DND-41 (cell line): Measurements from ENCODE around the gene STXBP6.

Experiments
- ATAC-seq: fragments of 200-7000 bp; cut with Tn5 transposase; 3 replicates; pipeline ENCODE4 v1.9.1; 2021; ENCODE audit warnings: low read depth; ENCODE audit not compliant: insufficient read depth
- DNase-seq: peaks from one replicate; pipeline ENCODE4 v3.0.0-alpha.2; 2020
- H2AFZ ChIP-seq: 2 replicates; pipeline ENCODE4 v1.6.0; 2012; ENCODE audit warnings: low read depth, low read length
- H3K27ac ChIP-seq: 2 replicates; pipeline ENCODE4 v1.5.1; 2012; ENCODE audit warnings: low read length, inconsistent platforms
- H3K27me3 ChIP-seq: fragments of 200-600 bp; sonication (generic); 2 replicates; pipeline ENCODE4 v1.6.0; 2012; ENCODE audit warnings: low read length, mild to moderate bottlenecking, inconsistent platforms; ENCODE audit not compliant: insufficient read depth, poor library complexity
- H3K36me3 ChIP-seq: 2 replicates; pipeline ENCODE4 v1.5.1; 2012; ENCODE audit warnings: low read length, inconsistent platforms; ENCODE audit not compliant: insufficient read depth
- H3K4me1 ChIP-seq: 2 replicates; pipeline ENCODE4 v1.5.1; 2012; ENCODE audit warnings: mild to moderate bottlenecking, low read length; ENCODE audit not compliant: insufficient read depth
- H3K4me2 ChIP-seq: 2 replicates; pipeline ENCODE4 v1.6.0; 2012; ENCODE audit warnings: mild to moderate bottlenecking, moderate library complexity, low read length, inconsistent platforms; ENCODE audit not compliant: insufficient read depth
- H3K4me3 ChIP-seq, 2 experiments: fragments of 200-600 bp in 1 of 2; shearing (Covaris generic) in 1 of 2; 2 replicates each; pipeline ENCODE4 v1.5.1; 2012 to 2016; ENCODE audit warnings: inconsistent platforms in 2 of 2, low read length in 2 of 2, mild to moderate bottlenecking in 2 of 2, low read depth in 1 of 2, moderate library complexity in 1 of 2
- H3K79me2 ChIP-seq: 2 replicates; pipeline ENCODE4 v1.6.0; 2012; ENCODE audit warnings: low read length, inconsistent platforms; ENCODE audit not compliant: insufficient read depth
- H3K9ac ChIP-seq: 2 replicates; pipeline ENCODE4 v1.6.0; 2012; ENCODE audit warnings: low read depth, mild to moderate bottlenecking, inconsistent platforms, low read length, moderate library complexity
- H3K9me3 ChIP-seq: 2 replicates; pipeline ENCODE4 v1.5.1; 2012; ENCODE audit warnings: low read length, moderate library complexity, mild to moderate bottlenecking, inconsistent platforms; ENCODE audit not compliant: insufficient read depth, severe bottlenecking
- H4K20me1 ChIP-seq: 2 replicates; pipeline ENCODE4 v1.6.0; 2012; ENCODE audit warnings: low read length; ENCODE audit not compliant: insufficient read depth
- EZH2 ChIP-seq: IDR thresholded peaks from 3 replicates; pipeline ENCODE4 v1.6.1; 2012; ENCODE audit warnings: borderline replicate concordance, low read depth, mild to moderate bottlenecking, moderate library complexity, low read length, inconsistent platforms; ENCODE audit not compliant: severe bottlenecking
- TF ChIP-seq, protein P1 (sequence below): IDR thresholded peaks from 2 replicates; pipeline ENCODE4 v1.5.1; 2012; ENCODE audit warnings: borderline replicate concordance, low read length, moderate library complexity, mild to moderate bottlenecking; ENCODE audit not compliant: poor library complexity, severe bottlenecking; ENCODE audit errors: extremely low read depth

The STXBP6 gene

DNA sequence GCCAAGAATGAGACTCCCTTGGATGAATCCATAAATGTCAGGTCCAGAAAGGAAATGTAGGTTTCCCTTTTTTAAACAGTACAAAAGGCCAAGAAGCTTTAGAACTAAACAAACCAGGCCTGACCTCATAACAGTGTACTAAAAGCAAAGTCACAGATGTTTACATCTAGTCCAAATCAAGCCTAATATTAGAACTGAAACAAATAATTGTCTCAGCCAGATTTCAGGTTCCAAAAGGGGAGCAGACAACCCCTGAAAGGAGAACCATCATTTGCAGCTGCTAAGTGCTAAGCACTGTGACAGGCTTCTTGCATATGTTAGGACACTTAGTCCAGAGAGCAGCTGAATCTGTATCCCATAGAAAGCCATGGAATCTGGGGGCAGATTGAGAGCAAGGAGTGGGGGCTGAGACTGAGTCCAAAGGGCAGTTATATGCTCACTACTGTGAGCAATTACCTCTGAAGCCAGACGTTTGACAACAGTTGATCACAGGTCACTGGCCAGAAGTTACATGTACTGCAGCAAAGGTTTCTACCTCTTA is 90.1 kb downstream of the STXBP6 start:
- DNase-seq (no peak), ATAC-seq (no peak)
- Histone ChIP-seq H3K4me1 (no peaks in the 10 kb centered on the region), H2AFZ (no peak overlapping the region), H3K27me3 (no peaks in the 10 kb centered on the region), H3K4me3 (no peak overlapping the region), H3K4me2 (no peak overlapping the region), H3K9ac (no peak overlapping the region), H3K36me3 (no peaks in the 10 kb centered on the region), H4K20me1 (no peaks in the 10 kb centered on the region), H3K9me3 (no peaks in the 10 kb centered on the region), H3K79me2 (no peaks in the 10 kb centered on the region), H3K27ac (no peak overlapping the region)
- TF ChIP-seq, protein P1, sequence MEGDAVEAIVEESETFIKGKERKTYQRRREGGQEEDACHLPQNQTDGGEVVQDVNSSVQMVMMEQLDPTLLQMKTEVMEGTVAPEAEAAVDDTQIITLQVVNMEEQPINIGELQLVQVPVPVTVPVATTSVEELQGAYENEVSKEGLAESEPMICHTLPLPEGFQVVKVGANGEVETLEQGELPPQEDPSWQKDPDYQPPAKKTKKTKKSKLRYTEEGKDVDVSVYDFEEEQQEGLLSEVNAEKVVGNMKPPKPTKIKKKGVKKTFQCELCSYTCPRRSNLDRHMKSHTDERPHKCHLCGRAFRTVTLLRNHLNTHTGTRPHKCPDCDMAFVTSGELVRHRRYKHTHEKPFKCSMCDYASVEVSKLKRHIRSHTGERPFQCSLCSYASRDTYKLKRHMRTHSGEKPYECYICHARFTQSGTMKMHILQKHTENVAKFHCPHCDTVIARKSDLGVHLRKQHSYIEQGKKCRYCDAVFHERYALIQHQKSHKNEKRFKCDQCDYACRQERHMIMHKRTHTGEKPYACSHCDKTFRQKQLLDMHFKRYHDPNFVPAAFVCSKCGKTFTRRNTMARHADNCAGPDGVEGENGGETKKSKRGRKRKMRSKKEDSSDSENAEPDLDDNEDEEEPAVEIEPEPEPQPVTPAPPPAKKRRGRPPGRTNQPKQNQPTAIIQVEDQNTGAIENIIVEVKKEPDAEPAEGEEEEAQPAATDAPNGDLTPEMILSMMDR: no peak

DNA sequence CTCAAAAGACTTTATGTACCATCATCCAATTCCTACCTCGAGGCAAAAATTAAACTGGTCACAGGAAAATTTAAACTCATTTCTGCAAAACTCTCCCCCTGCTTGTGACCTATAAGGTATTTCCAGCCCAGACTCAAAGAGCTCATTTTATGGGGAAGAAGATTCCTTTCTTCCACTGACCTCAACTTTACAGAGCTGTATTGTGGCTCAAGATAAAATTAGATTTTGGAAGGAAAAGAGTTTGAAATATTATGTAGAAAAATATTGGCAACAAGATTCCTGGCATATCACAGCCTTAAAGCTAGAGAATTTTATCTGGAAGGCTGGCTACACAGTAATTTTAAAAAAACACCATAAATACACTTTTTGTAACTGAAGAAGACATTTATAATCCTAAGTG is 91.7 kb downstream of the STXBP6 start:
- H3K4me3 ChIP-seq: no peak overlapping the region
- H3K9me3 ChIP-seq: no peaks in the 10 kb centered on the region
- H3K9ac ChIP-seq: no peak overlapping the region
- no peaks in the 10 kb centered on the region for H4K20me1 ChIP-seq
- ATAC-seq: no peak
- no peak overlapping the region for H3K27ac ChIP-seq
- H2AFZ ChIP-seq: no peak overlapping the region
- no peaks in the 10 kb centered on the region for H3K4me1 ChIP-seq
- no peak for DNase-seq
- no peaks in the 10 kb centered on the region for H3K36me3 ChIP-seq
- H3K79me2 ChIP-seq: no peaks in the 10 kb centered on the region
- TF ChIP-seq, protein P1: no peak
- TF ChIP-seq EZH2: no peak
- H3K4me2 ChIP-seq: no peak overlapping the region
- no peaks in the 10 kb centered on the region for H3K27me3 ChIP-seq

DNA sequence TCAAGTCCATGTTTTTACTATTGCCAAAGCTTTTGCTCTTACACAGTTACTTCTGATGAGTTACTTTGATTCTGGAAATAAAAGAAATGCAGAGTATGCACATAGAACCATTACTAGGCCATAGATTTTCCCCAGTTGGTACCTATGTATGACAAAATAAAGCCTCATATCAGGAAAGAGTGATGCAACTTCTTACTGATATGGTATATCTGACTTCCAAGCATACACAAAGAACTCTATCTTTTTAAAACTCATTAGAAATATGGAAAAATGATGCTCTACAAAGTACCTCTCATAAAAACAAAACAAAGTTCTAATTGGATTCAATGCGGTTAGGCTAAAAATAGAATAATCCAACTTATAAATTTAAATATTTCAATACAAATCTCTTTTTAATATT is 92.1 kb downstream of the STXBP6 start:
- no peak overlapping the region for H3K4me2 ChIP-seq
- TF ChIP-seq, protein P1: no peak
- no peak for TF ChIP-seq EZH2
- H3K9ac ChIP-seq: no peak overlapping the region
- H3K36me3 ChIP-seq: no peaks in the 10 kb centered on the region
- no peak for ATAC-seq
- no peak overlapping the region for H3K4me3 ChIP-seq
- H3K27me3 ChIP-seq: no peaks in the 10 kb centered on the region
- no peak for DNase-seq
- no peaks in the 10 kb centered on the region for H3K4me1 ChIP-seq
- no peaks in the 10 kb centered on the region for H4K20me1 ChIP-seq
- no peaks in the 10 kb centered on the region for H3K9me3 ChIP-seq
- H3K27ac ChIP-seq: no peak overlapping the region
- no peak overlapping the region for H2AFZ ChIP-seq
- H3K79me2 ChIP-seq: no peaks in the 10 kb centered on the region

DNA sequence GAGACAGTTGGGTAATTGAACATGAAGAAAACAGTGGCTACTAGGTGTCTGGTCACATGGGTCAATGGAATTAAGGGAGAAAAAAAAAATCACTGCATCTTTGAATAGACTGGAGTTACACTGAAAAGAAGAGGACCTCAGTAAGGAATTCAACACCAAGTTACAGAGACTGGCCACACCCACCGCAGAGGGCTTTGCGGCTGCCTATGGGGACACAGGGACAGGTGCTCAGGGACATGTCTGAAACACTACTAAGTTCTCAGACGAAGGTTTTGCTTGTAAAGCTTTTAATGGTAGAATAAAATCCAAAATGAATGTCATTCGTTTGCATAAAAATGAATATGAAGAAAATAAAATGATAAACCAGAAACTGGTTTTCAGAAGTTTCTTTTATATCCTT is 93.8 kb downstream of the STXBP6 start:
- H3K9me3 ChIP-seq: no peaks in the 10 kb centered on the region
- TF ChIP-seq EZH2: no peak
- TF ChIP-seq, protein P1: no peak
- no peaks in the 10 kb centered on the region for H3K4me1 ChIP-seq
- H2AFZ ChIP-seq: no peak overlapping the region
- H3K4me2 ChIP-seq: no peak overlapping the region
- H3K9ac ChIP-seq: no peak overlapping the region
- H3K36me3 ChIP-seq: no peaks in the 10 kb centered on the region
- H3K27ac ChIP-seq: no peak overlapping the region
- H3K79me2 ChIP-seq: no peaks in the 10 kb centered on the region
- H4K20me1 ChIP-seq: no peaks in the 10 kb centered on the region
- H3K27me3 ChIP-seq: no peaks in the 10 kb centered on the region
- no peak overlapping the region for H3K4me3 ChIP-seq
- ATAC-seq (no peak), DNase-seq (no peak)
